CD4-positive, alpha-beta T cell (primary cell): ENCODE measurements around the gene PLXND1. TPM values are rescaled to one million over a fixed set of nuclear protein-coding genes. Genes with fewer than 3 reads are reported as not detected.
A peak's percentile ranks its signal among the peaks of the same experiment; 100 is the strongest.

Experiments
- ATAC-seq: fragments of 200-7000 bp; cut with Tn5 transposase; one replicate; pipeline ENCODE4 v1.10.0; 2022; ENCODE audit warnings: mild to moderate bottlenecking; ENCODE audit not compliant: poor library complexity
- CTCF ChIA-PET: fragments of 350-600 bp; sonication (Branson Sonifier 250); formaldehyde crosslinking; loops from one replicate; lab custom pipeline; 2021; ENCODE audit warnings: antibody characterized with exemption, inconsistent platforms; lab: Charles Lee
- POLR2A ChIA-PET: fragments of 350-600 bp; sonication (Branson Sonifier 250); formaldehyde crosslinking; loops from one replicate; lab custom pipeline; 2021; ENCODE audit warnings: antibody characterized with exemption, inconsistent platforms; lab: Charles Lee
- DNase-seq, 14 experiments: peaks; one replicate each; pipeline ENCODE4 v3.0.0-alpha.2; 2013 to 2020; ENCODE audit warnings: mixed read lengths in 2 of 14
- H3K27ac ChIP-seq, 2 donors: one replicate each; pipeline versions ENCODE4 v1.5.1 to v1.7.0; 2013; ENCODE audit warnings: low read length in 2 of 2, low read depth in 1 of 2, mild to moderate bottlenecking in 1 of 2
- H3K27me3 ChIP-seq, 2 experiments: 1 replicate in 1 of 2; 2 replicates in 1 of 2; pipeline versions ENCODE4 v1.6.1 to v1.7.0; 2013; ENCODE audit warnings: low read length in 2 of 2, control low read depth in 1 of 2, mild to moderate bottlenecking in 1 of 2, moderate library complexity in 1 of 2; ENCODE audit not compliant: insufficient read depth in 2 of 2, control insufficient read depth in 1 of 2
- H3K36me3 ChIP-seq: one replicate; pipeline ENCODE4 v1.6.1; 2013; ENCODE audit warnings: low read length, control low read depth; ENCODE audit not compliant: insufficient read depth
- H3K4me1 ChIP-seq: one replicate; pipeline ENCODE4 v1.6.1; 2013; ENCODE audit warnings: low read length, control low read depth; ENCODE audit not compliant: insufficient read depth
- H3K4me3 ChIP-seq: one replicate; pipeline ENCODE4 v1.5.1; 2013; ENCODE audit warnings: mild to moderate bottlenecking, low read length, moderate library complexity
- H3K9me3 ChIP-seq, 2 experiments: 1 replicate in 1 of 2; 2 replicates in 1 of 2; pipeline versions ENCODE4 v1.6.1 to v1.7.0; 2013; ENCODE audit warnings: low read length in 2 of 2, mild to moderate bottlenecking in 2 of 2, control low read depth in 1 of 2, moderate library complexity in 1 of 2; ENCODE audit not compliant: control insufficient read depth in 1 of 2, insufficient read depth in 1 of 2
- H3K27ac Mint-ChIP-seq: one replicate; pipeline ENCODE4 v1.8.0; 2020; ENCODE audit warnings: mixed read lengths
- H3K27me3 Mint-ChIP-seq: one replicate; pipeline ENCODE4 v1.8.0; 2021; ENCODE audit warnings: mixed read lengths
- H3K36me3 Mint-ChIP-seq: one replicate; pipeline ENCODE4 v1.8.0; 2021; ENCODE audit warnings: low read depth, mixed read lengths
- H3K4me1 Mint-ChIP-seq: one replicate; pipeline ENCODE4 v1.8.0; 2021; ENCODE audit warnings: low read depth, mixed read lengths
- H3K4me3 Mint-ChIP-seq: one replicate; pipeline ENCODE4 v1.8.0; 2020; ENCODE audit warnings: mild to moderate bottlenecking, mixed read lengths
- H3K9me3 Mint-ChIP-seq: one replicate; pipeline ENCODE4 v1.8.0; 2020; ENCODE audit warnings: mixed read lengths
- CTCF ChIP-seq: fragments of 200-600 bp; IDR thresholded peaks from one replicate; pipeline ENCODE4 v1.8.0; 2022; ENCODE audit warnings: antibody characterized with exemption, mild to moderate bottlenecking
- intact Hi-C, 2 experiments: fragments of 100-400 bp; cut with DNase I in 1 of 2; cut with micrococcal nuclease in 1 of 2; formaldehyde crosslinking; loops; one replicate each; pipeline versions ENCODE4 v1.15.1 to v1.9.0; 2023 to 2025; cut with DNase I, micrococcal nuclease
- total RNA-seq, 174 experiments: library from RNA in 2 of 174; stranded (reverse) in 2 of 174; gene quantifications; one replicate each; pipeline ENCODE4 v1.2.3 and lab custom pipeline; 2021 to 2026

PLXND1 gene
- total RNA-seq, 2 experiments from 2014 or later = 61.7 to 62.5 TPM

GRCh38 chr3:129608087-129608935 lies 1.8 kb upstream of the PLXND1 start:
- Histone ChIP-seq H3K27ac (no peak overlapping the region), H3K9me3 (no peaks in the 10 kb centered on the region), H3K36me3 (no peaks in the 10 kb centered on the region), H3K4me1 (peaks cover 49% of the 10 kb centered on the region), H3K4me3 (no peak overlapping the region), H3K27me3 (peaks cover 0 to 5% of the 10 kb centered on the region in 2 experiments)
- H3K27ac Mint-ChIP-seq = peak overlapping the region; percentile 34
- H3K36me3 Mint-ChIP-seq = peaks cover 4% of the 10 kb centered on the region
- no peak for ATAC-seq
- peak in 2 of 14 experiments; percentile 8 to 23 for DNase-seq
- POLR2A ChIA-PET = interaction anchor here (0.9 to 1.3 kb wide), 2 partner anchors 31 to 38 kb away, joined by 3 read pairs; no protein-coding TSS in a partner anchor
- peak; percentile 14 for TF ChIP-seq CTCF
- peaks cover 33% of the 10 kb centered on the region for H3K4me1 Mint-ChIP-seq
- no peaks in the 10 kb centered on the region for H3K9me3 Mint-ChIP-seq
- H3K27me3 Mint-ChIP-seq = peaks cover 20% of the 10 kb centered on the region
- peak overlapping the region; percentile 88 for H3K4me3 Mint-ChIP-seq
- intact Hi-C loops = loop anchor here in 1 of 2 experiments (5.0 kb wide), 2 partner anchors 116 to 171 kb away; partner anchors contain the start of gene MBD4
- CTCF ChIA-PET = no interaction called here

GRCh38 chr3:129607391-129608068 lies 1.1 kb upstream of the PLXND1 start:
- POLR2A ChIA-PET = interaction anchor here (1.3 to 3.6 kb wide), 2 partner anchors 13 to 37 kb away, joined by 3 to 34 read pairs; no protein-coding TSS in a partner anchor
- Histone ChIP-seq H3K9me3 (no peaks in the 10 kb centered on the region), H3K4me3 (peak overlapping the region; percentile 61), H3K27ac (no peak overlapping the region), H3K27me3 (peaks cover 0 to 5% of the 10 kb centered on the region in 2 experiments), H3K36me3 (no peaks in the 10 kb centered on the region), H3K4me1 (peaks cover 51% of the 10 kb centered on the region)
- Mint-ChIP-seq H3K36me3 (peaks cover 4% of the 10 kb centered on the region), H3K4me1 (peaks cover 33% of the 10 kb centered on the region), H3K4me3 (peak overlapping the region; percentile 88), H3K27ac (peak overlapping the region; percentile 63), H3K9me3 (no peaks in the 10 kb centered on the region), H3K27me3 (peaks cover 20% of the 10 kb centered on the region)
- DNase-seq = no peak
- CTCF ChIA-PET = no interaction called here
- no peak for ATAC-seq
- no peak for TF ChIP-seq CTCF
- intact Hi-C loops = loop anchor here in 1 of 2 experiments (5.0 kb wide), 2 partner anchors 115 to 170 kb away; partner anchors contain the start of gene MBD4

GRCh38 chr3:129605922-129606635 lies 397 bp downstream of the PLXND1 start:
- Mint-ChIP-seq H3K36me3 (peaks cover 4% of the 10 kb centered on the region), H3K4me1 (peaks cover 33% of the 10 kb centered on the region), H3K27me3 (peaks cover 20% of the 10 kb centered on the region), H3K4me3 (peak overlapping the region; percentile 95), H3K9me3 (no peaks in the 10 kb centered on the region), H3K27ac (peak overlapping the region; percentile 67)
- intact Hi-C loops = loop anchor here in 1 of 2 experiments (5.0 kb wide), 2 partner anchors 114 to 169 kb away; partner anchors contain the start of gene MBD4
- Histone ChIP-seq H3K4me1 (peaks cover 51% of the 10 kb centered on the region), H3K4me3 (peak overlapping the region; percentile 53), H3K9me3 (no peaks in the 10 kb centered on the region), H3K27ac (no peak overlapping the region), H3K27me3 (peaks cover 0 to 5% of the 10 kb centered on the region in 2 experiments), H3K36me3 (no peaks in the 10 kb centered on the region)
- TF ChIP-seq CTCF = no peak
- peak in 4 of 14 experiments; percentile 6 to 57 (median 34) for DNase-seq
- CTCF ChIA-PET = interaction anchor here (1.0 to 1.6 kb wide), 3 partner anchors 22 to 166 kb away, joined by 4 to 6 read pairs (median 4); partner anchors contain the start of genes IFT122 and MBD4
- ATAC-seq = peak; percentile 4
- POLR2A ChIA-PET = interaction anchor here (1.2 to 3.6 kb wide), 7 partner anchors 12 to 290 kb away, joined by 3 to 45 read pairs (median 7); partner anchors contain the start of genes IFT122, MBD4 and TMCC1
